DMS114 treated with DMSO at 0.1 percent for 48 hours (cell line): ENCODE measurements around the gene MLC1.

Experiments
- DNase-seq: peaks from one replicate; lab custom pipeline; 2025; ENCODE audit not compliant: unreplicated experiment; lab: John Stamatoyannopoulos, UW

The MLC1 gene

DNA sequence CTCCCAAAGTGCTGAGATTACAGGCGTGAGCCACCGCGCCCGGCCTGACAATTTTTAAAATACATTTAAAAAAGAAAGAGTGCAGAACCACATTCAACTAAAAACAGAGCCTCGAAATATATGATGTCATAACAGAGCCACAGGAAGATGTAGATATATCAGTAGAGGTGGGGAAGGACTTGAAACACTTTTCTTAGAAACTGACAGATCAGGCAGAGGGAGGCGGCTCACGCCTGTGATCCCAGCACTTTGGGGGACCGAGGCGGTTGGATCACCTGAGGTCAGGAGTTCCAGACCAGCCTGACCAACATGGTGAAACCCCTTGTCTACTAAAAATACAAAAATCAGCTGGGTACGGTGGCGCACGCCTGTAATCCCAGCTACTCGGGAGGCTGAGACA is 7.0 kb downstream of the MLC1 start:
- DNase-seq = no peak

DNA sequence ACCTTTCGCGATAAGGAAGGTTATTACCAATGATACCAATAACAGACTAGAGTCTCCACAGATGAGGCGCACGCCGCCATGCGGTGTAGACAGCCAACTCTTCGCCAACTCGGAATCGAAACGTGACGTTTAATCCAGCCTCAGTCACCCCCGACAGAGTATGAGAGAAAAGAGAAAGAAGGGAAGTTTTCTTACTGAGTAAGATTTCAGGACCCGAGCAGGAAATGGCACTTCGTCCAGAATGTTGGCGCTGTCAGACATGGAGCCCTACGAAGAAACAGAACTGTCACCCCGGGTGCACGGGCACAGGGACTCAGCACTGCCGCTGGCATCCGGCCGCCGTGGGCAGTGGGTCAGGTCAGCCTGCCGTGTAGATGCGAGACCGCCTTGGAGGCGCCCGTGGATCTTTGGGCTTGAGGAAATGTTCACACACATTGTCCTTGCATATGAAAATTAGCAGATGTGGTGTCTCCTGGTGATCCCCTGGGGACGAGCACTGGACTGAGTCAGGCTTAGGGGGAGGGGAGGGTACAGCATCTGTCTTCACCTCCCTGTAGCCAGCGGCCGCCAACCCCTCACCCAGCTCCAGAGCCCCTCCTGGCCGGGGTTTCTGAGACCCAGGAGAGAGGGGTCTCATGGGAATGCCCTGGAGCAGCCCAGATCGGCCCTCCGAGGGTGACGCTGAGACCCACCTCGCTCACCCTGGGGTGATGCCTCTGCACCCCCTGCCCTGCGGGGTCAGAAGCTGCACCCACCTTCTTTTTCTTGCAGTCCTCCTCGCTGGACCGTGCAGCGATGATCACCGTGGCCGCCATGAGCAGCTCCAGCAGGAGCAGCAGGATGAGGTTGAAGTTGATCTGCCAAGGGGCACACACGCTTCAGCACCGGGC is 8.3 kb downstream of the MLC1 start:
- no peak for DNase-seq

DNA sequence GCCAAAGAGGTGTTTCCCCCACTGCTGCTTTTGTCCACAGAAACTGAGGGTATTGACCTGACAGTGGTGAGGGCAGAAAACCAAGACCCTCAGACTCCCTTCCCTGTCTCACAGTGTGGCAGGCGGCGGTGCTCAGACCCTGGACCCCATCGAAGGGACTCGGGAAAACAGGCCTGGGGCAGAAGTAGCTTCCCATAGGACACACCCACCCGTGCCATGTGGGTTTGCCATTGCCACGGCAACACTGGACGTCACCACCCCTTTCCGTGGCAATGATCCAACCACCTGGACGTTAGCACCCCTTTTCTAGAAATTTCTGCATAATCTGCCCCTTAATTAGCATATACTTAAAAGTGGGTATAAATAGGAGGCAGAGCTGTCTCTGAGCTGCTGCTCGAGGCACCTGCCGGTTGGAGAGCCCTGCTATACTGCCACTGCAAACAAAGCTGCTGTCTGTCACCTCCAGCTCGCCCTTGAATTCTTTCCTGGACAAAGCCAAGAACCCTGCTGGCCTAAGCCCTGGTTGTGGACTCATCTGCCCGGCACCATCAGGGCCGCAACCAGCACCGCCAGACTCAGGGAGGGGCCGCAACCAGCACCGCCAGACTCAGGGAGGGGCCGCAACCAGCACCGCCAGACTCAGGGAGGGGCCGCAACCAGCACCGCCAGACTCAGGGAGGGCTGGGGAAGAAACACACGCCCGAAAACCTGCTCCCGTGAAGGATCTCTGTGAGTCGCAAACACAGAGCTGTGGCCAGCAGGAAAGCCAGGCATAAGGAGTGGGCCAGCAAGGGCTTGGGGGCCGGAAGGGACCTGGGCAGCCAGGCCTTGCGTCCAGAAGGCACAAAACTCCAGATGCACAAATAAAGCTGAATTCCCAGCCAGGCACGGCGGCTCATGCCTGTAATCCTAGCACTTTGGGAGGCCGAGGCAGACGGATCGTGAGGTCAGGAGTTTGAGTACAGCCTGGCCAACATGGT is 10.4 kb downstream of the MLC1 start:
- DNase-seq = no peak

DNA sequence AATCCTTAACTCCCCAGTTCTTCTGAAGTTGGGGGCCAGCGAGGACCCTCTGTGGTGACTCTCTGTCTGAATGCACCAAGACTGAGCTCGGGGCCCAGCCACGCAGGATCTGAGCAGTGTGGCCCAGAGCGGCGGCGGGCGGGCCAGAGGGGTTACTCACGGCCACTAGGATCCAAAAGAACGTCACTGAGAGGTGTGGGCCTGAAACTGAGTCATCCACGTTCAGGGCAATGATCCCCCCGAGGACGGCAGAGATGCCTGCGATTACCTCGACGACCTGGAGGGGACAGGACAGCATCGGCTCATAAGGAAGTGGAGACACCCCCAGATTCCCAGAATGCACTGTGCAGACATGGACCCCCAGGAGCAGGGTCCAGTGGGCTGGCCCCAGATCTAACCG is 11.2 kb downstream of the MLC1 start:
- DNase-seq = no peak

DNA sequence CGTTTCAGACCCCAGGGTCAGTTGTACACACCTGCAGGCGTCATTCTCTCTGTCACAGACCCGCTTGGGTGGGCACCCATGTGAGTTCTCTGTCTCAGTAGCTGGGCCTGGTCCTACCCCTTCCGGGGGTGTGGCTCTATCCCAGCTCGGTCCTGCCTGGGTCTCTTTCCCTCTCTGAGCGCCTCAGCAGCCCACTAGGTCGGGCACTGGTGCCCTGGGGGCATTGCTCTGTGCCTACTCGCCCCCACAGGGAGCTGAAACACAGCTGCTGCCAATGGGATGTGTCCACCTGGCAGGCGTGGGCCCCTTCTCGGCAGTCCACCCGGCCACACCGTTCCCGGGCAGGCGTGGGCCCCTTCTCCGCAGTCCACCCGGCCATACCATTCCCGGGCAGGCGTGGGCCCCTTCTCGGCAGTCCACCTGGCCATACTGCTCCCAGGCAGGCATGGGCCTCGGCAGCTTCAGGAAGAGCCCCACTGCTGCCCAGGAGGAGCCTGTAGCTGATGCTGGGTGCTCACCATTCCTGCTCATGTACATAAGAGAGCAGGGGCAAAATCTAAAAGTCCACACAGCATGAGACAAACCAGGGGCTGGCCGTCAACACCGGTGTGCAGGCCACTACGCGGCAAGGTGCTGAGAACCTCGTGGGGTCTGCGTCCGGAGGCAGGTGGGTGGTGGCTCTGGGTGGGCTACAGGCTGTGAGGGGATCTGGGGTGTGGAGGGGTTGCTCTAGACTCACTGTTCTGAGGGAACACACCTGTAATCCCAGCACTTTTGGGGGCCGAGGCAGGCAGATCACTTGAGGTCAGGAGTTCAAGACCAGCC is 12.3 kb downstream of the MLC1 start:
- DNase-seq = no peak

DNA sequence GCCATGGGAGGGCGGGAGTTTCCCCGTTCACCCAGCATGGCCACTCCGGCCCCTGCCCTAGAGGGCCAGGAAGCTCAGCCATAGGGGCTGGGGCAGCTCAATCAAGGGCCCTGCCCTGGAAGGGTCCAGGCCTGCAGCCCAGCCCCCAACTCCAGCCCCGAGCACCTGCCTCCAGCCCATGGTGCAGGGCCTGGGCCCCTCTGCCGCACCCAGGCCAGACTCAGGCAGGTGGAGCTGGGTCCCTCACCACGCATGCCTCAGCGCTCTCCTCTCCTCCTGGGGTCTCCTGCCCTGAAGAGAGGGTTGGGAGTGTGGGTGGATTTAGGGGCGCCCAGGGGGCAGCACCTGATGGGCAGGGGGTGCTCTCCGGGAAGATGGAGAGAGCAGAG is 13.1 kb downstream of the MLC1 start:
- DNase-seq = no peak

DNA sequence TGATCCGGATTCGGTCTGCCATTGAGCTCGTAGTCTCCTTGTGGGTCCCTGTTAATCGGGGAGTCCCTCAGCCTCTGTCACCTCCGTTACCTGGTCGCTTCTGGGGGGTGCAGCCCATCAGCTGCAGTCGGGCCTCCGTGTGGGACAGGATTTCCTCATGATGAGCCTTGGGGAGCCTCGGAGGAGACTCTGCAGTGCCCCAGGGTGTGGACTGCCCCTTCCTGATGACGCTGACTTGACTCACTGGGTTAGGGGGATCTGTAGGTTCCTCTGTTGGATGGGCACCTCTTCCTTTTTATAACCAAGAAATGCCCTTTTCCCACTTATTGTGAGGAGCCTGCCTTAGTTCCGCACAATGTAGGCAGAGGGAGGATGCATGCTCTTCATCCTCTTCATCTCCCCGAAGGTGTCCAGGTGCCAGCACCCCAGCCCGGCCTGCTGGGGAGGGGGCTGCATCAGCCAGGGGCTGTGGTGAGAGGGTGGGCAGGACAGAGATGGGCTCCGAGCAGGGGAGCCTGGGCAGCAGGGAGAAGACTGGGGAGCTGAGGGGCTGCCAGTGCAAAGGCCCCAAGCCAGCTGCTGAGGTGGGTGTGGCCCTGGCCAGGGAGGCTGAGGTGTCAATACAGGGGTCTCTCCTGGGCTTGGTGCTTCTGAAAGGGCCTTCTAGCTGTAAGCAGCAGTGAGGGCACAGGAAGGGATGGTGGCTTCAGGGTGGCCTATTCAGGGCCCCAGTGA is 13.6 kb downstream of the MLC1 start:
- no peak for DNase-seq

DNA sequence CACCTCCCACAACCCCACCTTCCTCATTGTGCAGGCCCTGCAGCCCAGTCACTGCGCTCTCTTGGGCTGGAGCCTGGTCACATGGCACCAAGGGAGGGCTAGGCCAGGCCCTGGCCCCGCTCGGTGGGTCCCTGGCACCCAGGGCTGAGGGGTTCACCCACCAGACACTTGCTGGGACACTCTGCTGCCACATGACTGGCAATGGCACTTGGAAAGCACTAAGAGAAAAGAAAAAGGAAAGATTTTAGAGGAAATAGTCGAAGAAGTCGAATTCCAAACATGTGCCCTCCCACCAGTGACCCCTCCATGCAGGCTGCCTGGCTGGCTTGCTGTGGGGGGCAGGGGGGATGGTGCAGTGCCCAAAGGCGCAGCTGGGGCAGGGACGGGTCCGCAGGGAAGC is 14.9 kb downstream of the MLC1 start:
- no peak for DNase-seq

DNA sequence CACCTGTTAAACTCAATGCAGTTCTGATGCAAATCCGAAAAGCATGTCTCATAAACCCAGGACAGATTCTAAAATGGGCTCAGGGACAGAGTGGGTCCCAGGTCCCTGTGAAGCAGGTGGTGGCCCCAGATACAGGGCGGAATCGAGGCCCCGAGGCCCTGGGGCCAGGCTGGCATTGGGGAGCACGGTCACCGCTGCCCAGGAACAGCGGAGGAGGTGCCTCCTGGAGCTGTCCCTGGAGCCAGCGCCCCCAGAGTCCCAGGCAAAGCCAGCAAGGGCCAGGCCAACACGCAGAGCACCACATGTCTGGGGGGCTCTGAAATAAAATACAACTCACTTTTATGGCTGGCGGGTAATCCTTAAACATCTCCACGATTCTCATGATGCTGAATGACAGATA is 17.1 kb downstream of the MLC1 start:
- DNase-seq = no peak

DNA sequence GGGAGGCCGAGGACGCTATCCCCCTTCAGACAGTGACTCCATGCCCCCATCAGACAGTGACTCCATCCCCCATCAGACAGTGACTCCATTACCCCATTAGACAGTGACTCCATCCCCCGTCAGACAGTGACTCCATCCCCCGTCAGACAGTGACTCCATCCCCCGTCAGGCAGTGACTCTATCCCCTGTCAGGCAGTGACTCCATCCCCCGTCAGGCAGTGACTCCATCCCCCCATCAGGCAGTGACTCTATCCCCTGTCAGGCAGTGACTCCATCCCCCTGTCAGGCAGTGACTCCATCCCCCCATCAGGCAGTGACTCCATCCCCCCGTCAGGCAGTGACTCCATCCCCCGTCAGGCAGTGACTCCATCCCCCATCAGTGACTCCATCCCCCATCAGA is 18.0 kb downstream of the MLC1 start:
- no peak for DNase-seq

DNA sequence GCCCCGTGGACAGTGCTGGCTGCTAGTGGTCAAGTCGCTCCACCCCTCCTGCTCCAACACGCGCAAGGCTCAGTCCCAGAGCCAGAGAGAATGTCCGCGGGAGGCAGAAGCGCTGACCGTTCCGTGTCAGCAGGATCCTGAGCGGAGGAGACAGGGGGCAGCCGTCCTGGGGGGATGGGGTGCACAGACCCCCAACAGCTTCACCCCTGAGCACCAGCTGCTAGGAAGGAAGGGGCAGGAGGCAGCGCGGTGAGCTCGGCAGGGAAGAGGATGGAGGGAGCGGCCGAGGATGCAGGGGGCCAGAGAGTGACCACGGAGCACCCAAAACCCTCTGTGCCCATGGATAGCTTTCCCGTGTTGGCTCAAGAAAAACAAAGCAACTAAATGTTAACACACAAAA is 20.8 kb downstream of the MLC1 start:
- no peak for DNase-seq

DNA sequence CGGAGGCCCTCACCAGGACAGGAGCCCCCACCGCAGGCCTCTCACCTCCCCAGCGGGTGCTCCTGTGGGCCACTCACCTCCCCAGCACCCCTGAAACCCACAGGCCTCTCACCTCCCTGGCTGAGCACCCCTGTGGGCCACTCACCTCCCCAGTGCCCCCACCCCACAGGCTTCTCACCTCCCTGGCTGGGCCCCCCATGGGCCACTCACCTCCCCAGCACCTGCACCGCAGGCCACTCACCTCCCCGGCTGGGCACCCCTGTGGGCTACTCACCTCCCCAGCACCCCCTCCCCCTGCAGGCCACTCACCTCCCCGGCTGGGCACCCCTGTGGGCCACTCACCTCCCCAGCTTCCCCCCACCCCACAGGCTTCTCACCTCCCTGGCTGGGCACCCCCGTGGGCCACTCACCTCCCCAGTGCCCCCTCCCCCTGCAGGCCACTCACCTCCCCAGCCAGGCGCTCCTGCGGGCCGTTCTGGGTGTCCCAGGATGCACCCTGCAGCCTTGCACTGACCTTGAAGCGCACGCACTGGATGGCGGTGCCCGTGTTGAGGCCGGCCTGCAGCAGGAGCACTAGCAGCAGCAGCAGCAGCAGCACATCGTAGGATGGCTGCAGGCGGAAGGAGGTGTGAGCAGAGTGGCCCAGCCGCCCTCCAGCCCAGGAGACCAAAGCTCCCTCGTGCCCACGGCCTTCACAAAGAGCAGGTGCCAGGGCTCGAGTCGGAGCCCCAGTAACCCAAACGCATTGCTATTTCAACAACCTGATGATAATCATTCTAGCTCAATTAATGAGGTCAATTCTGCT is 21.4 kb downstream of the MLC1 start:
- DNase-seq = no peak

DNA sequence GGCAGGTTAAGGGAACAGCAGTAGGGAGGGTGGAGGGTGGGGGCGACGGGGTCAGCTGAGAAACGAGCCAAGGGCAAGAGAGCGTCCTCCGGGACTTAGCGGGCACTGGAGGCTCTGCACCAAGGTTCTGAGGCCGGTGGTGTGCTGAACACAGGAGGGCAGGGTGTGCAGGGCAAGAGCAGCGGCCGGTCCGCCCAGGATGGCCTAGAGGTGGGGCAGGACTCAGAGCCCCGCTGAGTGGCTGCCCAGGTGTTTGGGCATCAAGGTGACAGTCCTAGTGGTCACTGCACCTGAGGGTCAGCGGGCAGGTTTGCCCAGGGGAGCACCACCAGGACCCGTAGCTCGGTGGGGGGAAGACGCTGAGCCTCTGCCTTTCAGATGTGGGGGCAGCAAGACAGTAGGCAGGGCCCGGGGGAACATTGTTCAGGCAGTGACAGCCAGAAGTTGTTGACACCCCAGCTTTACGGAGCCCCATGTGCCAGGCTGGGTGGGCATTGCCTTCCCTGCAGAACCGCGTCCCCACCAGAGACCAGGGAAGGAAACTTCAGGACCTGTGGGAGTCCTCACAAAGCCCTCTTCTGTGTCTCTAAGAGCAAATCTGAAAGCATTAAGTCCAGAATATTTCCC is 22.6 kb downstream of the MLC1 start:
- DNase-seq = no peak

DNA sequence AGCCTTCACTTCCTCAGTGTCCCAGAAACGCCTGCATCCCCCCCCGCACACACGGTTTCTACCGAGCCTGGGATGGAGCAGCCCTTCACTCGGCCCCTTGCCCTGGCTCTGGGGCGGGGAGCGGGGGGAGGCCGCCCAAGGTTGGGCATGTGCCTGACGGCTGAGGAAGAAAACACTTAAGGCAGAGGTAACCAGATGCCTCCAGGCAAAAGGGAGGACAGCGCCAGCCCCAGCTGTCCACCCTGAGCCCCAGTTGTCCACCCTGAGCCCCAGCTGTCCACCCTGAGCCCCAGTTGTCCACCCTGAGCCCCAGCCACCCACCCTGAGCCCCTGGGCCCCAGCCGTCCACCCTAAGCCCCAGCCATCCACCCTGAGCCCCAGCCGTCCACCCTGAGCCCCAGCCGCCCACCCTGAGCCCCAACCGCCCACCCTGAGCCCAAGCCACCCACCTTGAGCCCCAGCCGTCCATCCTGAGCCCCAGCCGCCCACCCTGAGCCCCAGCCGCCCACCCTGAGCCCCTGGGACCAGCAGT is 23.3 kb downstream of the MLC1 start:
- no peak for DNase-seq

DNA sequence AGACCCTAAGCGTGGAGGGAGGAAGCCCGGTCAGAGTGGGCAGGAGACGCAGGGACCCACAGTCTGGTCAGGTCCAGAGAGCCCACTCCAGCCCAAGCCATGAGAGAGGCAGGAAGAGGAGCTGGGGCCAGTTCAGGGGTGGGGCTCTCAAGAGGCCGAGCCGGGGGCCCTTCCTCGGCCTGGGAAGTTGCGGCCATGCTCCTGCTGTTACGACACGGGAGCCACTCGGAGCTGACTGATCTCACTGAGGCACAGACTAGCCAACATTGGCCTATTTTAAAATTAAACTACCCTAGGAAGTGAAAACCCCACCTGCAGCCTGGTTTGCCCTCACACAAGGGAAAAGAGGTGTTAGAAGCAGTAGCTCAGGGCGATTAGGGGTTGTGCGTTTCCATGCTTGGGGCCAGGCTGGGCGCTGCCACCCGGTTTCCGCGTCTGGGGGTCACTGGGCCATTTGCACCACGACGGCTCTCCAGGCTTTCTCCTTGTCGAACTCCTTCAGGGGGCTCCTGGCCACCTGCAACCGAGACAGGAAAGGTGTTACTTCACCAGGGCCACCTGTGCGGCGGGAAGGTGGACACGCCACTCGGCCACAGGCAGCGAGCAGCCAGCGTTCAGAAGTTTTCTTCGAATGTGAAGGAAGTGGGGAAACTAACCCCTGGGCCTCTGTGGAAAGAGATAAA is 23.9 kb downstream of the MLC1 start:
- DNase-seq = no peak

DNA sequence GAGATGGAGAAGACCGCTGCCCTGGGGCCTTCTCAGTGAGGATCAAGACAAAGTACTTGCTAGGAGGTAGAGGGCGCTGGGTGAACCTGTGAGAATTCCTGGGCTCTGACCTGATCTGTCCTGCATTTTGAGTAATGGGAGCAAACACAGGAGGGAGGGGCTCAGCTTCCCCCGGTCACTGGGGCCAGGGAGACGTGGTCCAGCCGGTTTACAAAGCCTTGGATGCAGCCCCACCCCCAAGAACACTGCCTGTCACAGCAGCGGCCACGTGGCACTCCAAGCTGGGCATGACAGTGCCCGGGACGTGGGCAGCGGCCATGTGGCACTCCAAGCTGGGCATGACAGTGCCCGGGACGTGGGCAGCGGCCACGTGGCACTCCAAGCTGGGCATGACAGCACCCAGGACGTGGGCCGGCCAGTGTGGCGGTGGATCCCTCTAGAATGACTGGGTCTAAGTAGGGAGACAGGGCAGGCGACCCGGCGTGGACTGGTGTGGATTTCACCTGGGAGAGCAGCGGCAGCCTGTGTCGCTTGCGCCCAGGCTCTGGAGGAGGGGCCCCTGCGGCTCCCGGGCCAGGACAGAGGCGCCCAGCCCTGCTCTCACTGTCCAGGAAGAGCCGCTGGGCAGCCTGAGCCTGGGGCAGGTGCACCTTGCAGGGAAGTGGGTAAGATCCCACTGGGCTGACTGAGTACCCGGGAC is 24.6 kb downstream of the MLC1 start:
- DNase-seq = no peak

DNA sequence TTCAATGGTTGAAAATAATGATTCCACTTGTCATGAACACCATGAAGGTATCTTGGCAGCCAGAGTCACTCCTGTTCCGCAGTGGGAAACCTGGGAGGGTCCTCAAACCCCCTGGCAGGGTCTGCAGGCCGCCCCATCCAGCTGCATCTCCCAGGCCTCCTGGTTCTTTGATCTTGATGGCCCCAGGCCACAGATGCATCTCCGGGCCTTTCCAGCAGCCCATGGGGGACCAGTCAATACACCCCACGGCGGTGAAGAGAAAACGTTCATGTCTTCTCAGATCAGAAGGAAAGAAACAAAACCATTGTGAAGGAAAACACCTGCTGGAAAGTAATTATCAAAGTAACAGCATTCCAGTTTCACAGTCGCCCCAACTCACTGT is 25.4 kb downstream of the MLC1 start:
- DNase-seq = no peak
